OCI-LY1 (cell line): ENCODE data around the gene TOMM22.

Experiments used
- CTCF ChIP-seq: fragments of 200-600 bp; sonication (generic), shearing (Covaris generic); IDR thresholded peaks from 2 replicates; pipeline ENCODE4 v1.5.1; 2017; ENCODE audit warnings: mild to moderate bottlenecking, antibody characterized with exemption, low read length, moderate library complexity, mixed read lengths
- EZH2 ChIP-seq: fragments of 200-600 bp; sonication (generic), shearing (Covaris generic); IDR thresholded peaks from 2 replicates; pipeline ENCODE4 v1.8.0; 2017; ENCODE audit warnings: borderline replicate concordance, mixed run types, mild to moderate bottlenecking, antibody characterized with exemption, low read length, moderate library complexity, mixed read lengths

GRCh38 chr22:38705235-38706100, 23.7 kb downstream of the TOMM22 start, which contains the start of gene GTPBP1:
- TF ChIP-seq CTCF (no peak), EZH2 (no peak)
